Activated CD4-positive, alpha-beta T cell treated with anti-CD3 and anti-CD28 coated beads, Interleukin-2, amount 50 U/mL, for 48 hours (primary cell): ENCODE measurements around the gene ACAD11.
A peak's percentile ranks its signal among the peaks of the same experiment; 100 is the strongest.

ENCODE experiments used
- DNase-seq, 2 experiments: peaks; one replicate each; pipeline ENCODE4 v3.0.0-alpha.2; 2020

Gene ACAD11

GRCh38 chr3:132550579-132551305, 108.9 kb downstream of the ACAD11 start:
- DNase-seq: no peak

- peak in 1 of 2 experiments; percentile 19 for DNase-seq
Measured at GRCh38 chr3:132549890-132550578, 109.6 kb downstream of the ACAD11 start.

- DNase-seq: no peak
Measured at GRCh38 chr3:132549169-132549568, 110.4 kb downstream of the ACAD11 start.

- DNase-seq: no peak
Measured at GRCh38 chr3:132545471-132545870, 114.1 kb downstream of the ACAD11 start.

- no peak for DNase-seq
Measured at GRCh38 chr3:132544130-132544529, 115.5 kb downstream of the ACAD11 start.

- no peak for DNase-seq
Measured at GRCh38 chr3:132543011-132543739, 116.4 kb downstream of the ACAD11 start.

GRCh38 chr3:132542577-132542976, 117.0 kb downstream of the ACAD11 start:
- no peak for DNase-seq

- no peak for DNase-seq
Measured at GRCh38 chr3:132539681-132540080, 119.9 kb downstream of the ACAD11 start.

GRCh38 chr3:132538072-132538471, 121.5 kb downstream of the ACAD11 start:
- DNase-seq: no peak

- no peak for DNase-seq
Measured at GRCh38 chr3:132537297-132537696, 122.3 kb downstream of the ACAD11 start.

- DNase-seq: no peak
Measured at GRCh38 chr3:132536442-132537153, 123.0 kb downstream of the ACAD11 start.

- DNase-seq: peak; percentile 47 to 66
Measured at GRCh38 chr3:132535575-132536441, 123.8 kb downstream of the ACAD11 start.

- no peak for DNase-seq
Measured at GRCh38 chr3:132530624-132531023, 129.0 kb downstream of the ACAD11 start.

- DNase-seq: no peak
Measured at GRCh38 chr3:132522353-132522752, 137.3 kb downstream of the ACAD11 start.

GRCh38 chr3:132521901-132522300, 137.7 kb downstream of the ACAD11 start:
- no peak for DNase-seq

GRCh38 chr3:132519914-132520313, 139.7 kb downstream of the ACAD11 start:
- no peak for DNase-seq

- DNase-seq: no peak
Measured at GRCh38 chr3:132517311-132517710, 142.3 kb downstream of the ACAD11 start.

- no peak for DNase-seq
Measured at GRCh38 chr3:132513057-132513456, 146.6 kb downstream of the ACAD11 start.

GRCh38 chr3:132509506-132509905, 150.1 kb downstream of the ACAD11 start:
- DNase-seq: no peak

- no peak for DNase-seq
Measured at GRCh38 chr3:132509096-132509495, 150.5 kb downstream of the ACAD11 start.
